HG03558 (cell line): ENCODE data around the gene GPATCH2.
"Not testable (repeated sequence)": the region's sequence is repeated elsewhere in the genome, so short reads cannot be mapped to it uniquely, and the experiment has no call there.

Experiments used
- ATAC-seq: cut with Tn5 transposase; IDR thresholded peaks from one replicate; pipeline ENCODE4 v1.9.1; 2021; ENCODE audit warnings: moderate number of reproducible peaks; ENCODE audit not compliant: unreplicated experiment; ENCODE audit errors: extremely low read depth

GPATCH2 gene

GRCh38 chr1:217388522-217389065, 242.3 kb downstream of the GPATCH2 start:
- no peak for ATAC-seq

GRCh38 chr1:217381773-217382172, 249.1 kb downstream of the GPATCH2 start:
- not testable (repeated sequence) for ATAC-seq

GRCh38 chr1:217379804-217380203, 251.1 kb downstream of the GPATCH2 start:
- not testable (repeated sequence) for ATAC-seq

- ATAC-seq = no peak
These were observed 251.6 kb downstream of the GPATCH2 start for GRCh38 chr1:217379336-217379735.
